HG02623 (cell line): ENCODE measurements around the gene PNKP.

Source experiments
- ATAC-seq: cut with Tn5 transposase; IDR thresholded peaks from one replicate; pipeline ENCODE4 v1.9.1; 2021; ENCODE audit warnings: moderate library complexity; ENCODE audit not compliant: unreplicated experiment

PNKP gene

DNA sequence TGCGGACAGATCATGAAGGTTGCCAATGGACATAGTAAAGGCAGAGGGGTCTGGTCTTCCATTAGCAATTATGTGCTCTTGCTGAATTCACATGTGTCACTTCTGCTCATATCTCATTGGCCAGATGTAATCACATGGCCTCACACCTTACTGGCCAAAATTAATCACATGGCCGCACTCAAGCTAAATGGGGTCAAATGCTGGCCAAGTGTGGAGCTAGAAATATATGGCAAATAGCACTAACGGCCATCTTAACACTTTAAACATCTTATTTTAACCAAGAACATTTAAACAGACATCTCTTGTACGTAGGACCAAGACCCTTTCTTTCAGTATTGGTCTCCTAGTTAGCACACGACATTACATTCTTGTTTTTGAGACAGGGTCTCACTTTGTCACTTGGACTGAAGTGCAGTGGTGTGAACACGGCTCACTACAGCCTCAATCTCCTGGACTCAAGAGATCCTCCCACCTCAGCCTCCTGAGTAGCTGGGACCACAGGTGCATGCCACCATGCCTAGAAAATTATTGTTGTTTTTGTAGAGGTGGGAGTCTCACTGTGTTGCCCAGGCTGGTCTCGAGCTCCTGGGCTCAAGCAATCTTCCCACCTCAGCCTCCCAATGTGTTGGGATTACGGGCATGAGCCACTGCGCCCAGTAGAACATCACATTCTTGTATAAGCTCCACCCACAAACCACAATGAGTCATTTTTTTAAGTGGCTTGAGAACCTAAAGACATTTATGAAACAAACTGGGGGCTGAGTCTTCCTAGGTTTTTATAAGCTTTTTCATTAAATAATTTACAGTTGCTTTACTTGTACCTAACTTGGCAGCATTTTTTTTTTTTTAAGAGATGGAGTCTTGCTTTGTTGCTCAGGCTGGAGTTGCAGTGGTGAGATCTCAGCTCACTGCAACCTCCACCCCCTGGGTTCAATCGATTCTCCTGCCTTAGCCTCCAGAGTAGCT lies 19.4 kb downstream of the PNKP start:
- no peak for ATAC-seq

DNA sequence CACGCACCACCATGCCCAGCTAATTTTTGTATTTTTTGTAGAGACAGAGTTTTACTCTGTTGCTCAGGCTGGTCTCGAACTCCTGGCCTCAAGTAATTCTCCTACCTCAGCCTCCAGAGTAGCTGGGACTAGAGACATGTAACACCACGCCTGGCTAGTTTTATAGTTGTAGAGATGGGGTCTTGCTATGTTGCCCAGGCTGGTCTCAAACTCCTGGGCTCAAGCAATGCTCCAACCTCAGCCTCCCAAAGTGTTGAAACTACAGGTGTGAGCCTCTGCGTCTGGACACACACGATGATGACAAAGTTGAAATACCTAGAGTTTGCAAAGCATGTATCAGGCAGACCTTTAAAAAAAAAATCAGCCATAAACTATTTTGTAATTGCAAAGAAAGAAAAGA lies 21.0 kb downstream of the PNKP start:
- no peak for ATAC-seq

DNA sequence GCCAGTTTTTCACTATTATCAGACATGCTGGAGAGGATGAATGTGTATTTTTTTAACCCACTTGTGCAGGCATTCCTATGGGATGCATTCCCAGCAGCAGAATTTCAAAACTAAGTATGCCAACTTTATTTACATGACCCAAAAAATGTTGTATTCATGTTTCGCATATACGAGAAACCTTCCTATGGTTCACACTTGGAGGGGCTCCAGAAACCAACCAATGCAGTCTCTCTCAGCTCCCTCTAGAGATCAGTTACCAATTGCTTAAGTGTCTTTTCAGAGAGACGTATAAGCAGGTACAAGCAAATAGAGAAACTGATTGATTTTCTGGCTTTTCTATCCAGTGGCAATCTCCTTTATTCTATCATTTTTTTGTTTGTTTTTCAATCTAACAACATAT lies 22.0 kb downstream of the PNKP start:
- ATAC-seq, result no peak

DNA sequence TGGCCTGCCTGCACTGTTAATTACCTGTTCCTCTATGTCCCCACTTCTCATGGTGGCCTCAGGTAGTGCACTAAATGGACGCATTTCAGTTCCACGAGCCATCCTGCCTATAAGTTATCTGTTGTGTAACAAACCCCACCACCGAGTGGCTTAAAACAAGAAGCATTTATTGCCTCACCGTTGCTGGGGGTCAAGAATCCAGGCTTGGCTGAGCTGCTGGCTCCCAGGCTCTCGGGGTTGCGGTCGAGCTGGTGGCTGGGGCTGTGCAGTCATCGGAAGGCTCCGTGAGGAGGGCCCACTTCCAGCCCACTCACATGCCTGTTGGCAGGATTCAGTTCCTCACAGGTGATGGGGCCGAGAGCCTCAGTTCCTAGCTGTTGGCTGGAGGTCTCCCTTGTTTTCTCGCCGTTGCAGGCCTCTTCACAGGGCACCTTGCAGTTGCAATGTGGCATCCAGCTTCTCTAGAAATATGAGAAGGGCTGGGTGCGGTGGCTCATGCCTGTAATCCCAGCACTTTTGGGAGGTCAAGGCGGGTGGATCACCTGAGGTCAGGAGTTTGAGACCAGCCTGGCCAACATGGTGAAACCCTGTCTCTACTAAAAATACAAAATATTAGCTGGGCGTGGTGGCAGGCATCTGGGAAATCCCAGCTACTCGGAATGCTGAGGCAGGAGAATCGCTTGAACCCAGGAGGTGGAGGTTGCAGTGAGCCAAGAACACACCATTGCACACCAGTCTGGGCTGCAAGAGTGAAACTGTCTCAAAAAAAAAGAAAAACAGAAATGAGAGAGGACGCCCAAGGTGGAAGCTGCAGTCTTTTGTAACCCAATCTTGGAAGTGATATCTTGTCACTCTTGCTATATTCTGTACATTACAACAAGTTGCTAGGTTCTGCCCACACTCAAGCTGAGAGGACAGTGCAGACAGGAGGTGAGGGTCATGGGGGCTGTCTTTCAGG lies 23.0 kb downstream of the PNKP start:
- ATAC-seq, result no peak

DNA sequence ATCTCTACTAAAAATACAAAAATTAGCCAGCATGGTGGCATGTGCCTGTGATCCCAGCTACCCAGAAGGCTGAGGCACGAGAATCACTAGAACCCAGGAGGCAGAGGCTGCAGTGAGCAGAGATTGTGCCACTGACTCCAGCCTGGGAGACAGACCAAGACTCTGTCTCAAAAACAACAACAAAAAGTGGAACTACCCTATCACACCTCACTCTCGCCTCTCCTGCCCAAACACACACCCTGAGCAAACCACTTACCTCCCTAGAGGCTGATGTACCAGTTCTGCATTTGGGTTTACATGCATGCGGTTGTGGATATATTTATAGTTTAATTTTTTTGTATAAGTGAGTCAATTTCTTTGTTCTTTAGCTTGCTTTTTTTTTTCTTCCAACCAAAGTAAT lies 24.1 kb downstream of the PNKP start:
- no peak for ATAC-seq

DNA sequence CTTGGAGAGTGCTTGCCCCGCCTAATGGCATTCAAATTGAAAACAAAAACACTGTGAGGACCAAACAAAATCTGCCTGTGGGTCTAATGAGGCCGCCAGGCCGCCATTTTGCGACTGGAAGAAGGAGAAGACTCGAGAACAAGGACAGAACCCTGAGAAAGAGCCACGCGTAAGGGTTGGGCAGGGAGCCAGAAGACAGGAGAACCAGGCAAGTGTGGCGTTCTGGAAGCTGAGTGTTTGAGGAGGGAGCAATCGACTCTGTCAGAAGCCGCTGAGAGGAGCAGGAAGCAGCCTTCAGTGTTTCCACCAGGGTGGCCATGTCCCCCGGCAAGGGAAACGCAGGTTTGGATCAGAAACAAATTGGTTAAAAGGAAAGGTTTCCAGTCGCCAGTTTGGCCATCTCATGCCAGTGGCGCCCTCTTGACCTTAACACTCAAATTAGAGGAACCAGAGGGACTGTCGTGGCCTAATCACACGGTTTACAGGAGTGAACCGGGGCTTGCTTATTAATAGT lies 26.6 kb downstream of the PNKP start:
- no peak for ATAC-seq

DNA sequence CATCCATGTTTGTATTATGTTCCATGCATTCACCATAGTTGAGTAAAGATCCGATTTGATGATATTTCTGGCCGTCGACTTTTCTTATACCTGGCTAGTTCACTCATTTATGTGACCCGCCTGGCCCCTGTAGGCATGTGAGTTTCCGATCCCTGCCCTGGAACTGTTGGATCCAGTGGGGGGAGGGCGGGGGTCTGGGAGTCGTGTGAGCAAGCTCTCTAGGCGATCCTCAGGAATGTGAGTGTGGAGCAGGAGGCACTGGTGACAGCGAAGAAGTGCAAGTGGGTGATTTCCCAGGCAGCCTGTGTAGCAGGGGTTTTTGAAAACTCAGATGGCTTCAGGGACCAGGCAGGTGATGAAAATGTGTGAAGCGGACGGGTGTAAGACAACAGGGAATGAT lies 27.1 kb downstream of the PNKP start:
- no peak for ATAC-seq

DNA sequence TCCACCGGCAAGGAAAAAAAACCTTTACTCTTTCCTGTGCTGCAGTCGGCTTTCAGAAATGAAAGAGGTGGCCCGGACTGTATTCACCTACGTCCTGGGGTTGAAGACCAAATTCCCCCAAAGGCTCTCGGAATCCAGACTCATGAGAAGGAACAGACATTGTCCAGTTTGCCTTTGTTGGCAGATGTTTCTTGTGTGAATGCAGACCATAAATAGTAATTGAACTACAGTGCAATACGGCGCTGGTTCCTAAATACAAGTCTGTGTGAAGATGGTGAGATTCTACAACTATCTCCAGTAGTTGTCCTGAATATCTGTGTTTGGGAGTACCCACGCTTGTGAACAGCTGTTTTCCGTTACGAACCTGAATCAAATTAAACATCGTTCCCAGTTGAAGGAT lies 27.7 kb downstream of the PNKP start:
- no peak for ATAC-seq

DNA sequence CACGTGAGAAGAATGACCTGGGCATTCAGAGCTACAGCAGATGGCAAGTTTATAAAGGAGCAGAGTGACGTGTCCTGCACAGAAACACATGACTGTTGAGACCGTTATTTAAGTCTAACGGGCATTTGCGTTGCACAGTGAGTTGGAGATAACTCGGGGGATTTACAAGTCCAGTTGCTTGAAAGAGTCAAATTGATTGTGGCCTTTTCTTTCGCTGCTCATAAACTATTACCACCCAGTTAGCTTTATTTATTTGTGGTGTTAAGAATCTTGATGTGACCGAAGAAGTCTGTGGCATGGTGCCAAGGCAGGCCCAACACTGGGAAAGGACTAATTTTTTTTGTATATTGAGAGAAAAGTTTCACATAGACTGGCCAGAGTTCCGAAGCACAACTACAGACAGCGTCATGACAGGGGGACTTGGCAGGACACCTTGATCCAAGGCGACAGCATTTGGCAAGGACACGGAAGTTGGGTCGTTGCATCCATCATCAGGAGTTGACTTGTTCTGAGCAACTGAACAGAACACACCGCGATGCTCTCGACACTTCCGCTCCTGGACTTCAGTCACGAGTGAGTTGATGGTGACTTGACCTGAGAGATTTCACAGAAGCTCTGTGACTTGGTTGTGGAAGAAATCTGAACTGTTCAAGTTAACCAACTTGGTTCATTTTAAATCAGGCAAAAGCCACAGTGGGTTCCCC lies 28.3 kb downstream of the PNKP start:
- ATAC-seq, result no peak

DNA sequence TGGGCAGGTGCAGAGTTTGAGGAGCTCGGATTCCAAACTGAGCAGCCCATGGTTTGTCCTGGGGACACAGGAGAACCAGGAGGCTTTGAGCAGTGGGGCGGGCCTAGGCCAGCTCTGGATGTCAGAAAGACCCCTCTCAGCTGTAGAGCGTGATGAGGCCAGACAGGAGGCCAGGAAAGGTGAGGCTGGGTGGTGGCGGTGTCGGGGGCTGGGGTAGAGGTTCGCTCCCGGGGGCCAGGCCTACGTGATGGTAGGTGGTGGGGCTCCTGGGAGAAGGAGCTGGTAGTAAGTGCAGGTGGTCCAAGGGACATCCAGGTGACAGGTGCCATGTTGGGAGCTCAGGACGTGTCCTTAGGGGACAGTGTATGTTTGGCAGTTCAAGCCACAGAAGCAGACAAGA lies 30.0 kb downstream of the PNKP start:
- no peak for ATAC-seq

DNA sequence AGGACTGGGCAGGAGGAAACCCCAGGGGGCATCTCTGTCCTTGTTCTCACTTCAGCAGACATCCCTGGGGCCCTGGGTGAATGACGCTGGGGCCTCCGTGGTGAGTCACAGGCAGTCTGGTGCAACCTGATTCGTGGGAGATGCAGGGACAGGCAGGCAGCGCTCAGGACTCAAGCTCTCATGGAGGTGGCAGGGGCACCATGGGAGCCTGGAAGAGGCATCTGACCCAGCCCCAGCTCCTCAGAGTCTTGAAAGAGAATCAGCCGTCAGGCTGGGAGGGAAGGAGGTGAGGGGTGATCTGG lies 30.4 kb downstream of the PNKP start:
- ATAC-seq, result no peak

DNA sequence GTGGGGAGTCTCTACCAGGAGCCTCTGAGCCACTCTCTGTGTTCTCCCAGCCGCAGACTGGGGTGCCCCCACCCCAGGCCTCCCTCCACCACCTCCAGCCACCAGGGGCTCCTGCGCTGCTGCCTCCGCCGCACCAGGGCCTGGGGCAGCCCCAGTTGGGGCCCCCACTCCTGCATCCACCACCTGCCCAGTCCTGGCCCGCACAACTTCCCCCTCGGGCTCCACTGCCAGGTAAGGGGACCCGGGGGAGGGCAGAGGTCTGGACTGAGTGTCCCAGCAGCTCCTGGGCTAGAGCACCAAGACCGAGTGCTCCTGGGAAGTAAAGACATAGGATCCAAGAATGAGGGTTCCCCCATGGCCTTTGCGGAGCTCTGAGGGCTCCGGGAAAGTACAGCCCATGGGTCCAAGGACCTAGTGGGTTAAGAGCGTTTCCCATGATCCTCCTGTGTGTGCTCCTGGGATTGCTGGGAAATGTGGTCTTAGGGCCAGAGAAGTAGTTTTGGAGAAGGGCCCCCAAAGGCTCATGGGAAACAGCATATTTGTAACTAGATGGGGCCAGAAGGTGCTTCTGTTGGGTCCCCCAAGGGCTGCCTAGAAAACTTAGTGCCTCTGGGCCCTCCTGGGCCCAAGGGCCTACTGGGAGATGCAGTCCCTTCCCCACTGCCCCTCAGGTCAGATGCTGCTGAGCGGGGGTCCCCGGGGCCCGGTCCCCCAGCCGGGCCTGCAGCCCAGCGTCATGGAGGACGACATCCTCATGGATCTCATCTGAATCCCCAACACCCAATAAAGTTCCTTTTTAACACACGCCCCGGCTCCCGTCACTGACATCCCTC lies 31.0 kb downstream of the PNKP start:
- no peak for ATAC-seq

DNA sequence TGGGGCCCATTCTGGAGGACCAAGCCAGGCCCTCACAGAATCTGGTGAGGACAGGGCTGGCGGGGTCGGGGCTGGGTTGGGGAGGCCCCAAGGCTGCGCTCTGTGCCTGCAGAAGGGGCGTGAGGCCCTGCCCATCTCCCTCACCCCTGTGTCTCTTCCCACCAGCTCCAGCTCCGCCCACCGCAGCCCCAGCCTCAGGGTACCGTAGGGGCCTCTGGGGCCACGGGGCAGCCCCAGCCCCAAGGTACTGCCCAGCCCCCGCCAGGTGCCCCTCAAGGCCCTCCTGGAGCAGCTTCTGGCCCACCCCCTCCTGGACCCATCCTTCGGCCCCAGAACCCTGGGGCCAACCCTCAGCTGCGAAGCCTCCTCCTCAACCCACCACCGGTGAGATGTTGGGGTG lies 31.8 kb downstream of the PNKP start:
- ATAC-seq, result no peak

DNA sequence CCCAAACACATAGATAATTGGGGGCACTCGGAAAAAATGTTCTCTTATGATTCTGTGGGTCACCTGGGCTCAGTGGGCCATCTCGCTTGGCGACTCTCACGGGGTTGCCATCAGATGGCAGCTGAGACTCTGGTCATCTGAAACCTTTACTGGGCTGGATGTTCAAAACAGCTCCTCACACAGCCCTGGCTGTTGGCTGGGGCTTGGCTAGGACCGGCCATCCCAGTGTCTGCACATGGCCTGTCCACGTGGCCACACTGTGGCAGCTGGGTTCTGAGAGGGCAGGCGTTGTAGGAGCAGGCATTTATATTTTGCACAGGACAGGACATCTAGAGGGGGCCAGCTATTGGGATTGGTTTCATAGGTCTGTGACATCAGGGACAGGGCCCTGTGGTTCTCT lies 33.8 kb downstream of the PNKP start:
- no peak for ATAC-seq

DNA sequence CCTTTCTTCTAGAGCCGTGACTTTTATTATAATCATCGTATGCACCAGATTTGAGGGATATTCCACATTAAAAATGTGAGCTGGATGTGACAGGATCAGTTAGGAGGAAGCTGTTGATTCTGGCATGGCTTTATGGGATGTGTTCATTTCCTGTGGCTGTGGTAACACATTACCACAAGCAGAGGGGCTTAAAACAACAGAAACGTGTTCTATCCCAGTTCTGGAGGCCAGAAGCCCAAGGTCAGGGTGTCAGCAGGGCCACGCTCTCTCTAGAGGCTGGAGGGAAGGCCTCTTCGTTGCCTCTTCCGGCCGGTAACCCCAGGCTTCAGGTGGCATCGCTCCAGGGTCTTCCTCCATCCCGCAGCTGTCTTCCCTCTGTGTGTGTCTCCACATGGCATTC lies 34.8 kb downstream of the PNKP start:
- no peak for ATAC-seq

DNA sequence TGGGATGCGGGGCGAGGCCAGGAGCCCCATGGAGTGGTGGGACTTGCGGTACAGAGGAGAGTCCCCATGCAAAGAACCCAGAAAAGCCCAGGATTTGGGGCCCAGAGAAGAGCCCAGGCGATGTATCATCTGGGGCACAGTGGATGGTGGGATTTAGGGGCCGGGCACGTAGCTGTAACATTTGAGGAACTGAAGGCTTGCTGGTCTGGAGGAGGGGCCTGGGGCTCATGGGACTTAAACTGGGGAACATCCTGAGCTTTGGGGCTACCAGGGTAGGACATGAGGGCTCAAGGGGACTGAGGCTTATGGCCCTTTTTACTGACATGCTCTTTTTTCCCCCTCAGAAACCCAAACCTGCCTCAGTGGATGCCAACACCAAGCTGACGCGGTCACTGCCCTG lies 35.8 kb downstream of the PNKP start:
- ATAC-seq, result no peak

DNA sequence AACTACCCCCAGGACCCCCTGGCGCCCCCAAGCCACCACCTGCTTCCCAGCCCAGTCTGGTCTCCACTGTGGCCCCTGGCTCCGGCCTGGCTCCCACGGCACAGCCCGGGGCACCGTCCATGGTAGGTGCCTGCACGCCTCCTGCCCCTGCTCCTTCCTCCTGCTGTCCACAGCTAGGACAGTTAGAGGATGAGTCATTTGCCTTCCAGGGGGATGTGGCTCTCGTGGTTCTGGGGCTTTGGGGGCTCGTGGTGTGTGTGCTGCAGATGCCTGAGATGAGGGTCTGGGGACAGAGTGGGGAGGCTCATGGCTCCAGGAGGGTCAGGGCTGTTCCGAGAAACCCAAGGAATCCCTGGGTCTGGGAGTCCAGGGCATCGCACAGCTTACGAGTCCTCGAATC lies 36.6 kb downstream of the PNKP start:
- ATAC-seq, result no peak

DNA sequence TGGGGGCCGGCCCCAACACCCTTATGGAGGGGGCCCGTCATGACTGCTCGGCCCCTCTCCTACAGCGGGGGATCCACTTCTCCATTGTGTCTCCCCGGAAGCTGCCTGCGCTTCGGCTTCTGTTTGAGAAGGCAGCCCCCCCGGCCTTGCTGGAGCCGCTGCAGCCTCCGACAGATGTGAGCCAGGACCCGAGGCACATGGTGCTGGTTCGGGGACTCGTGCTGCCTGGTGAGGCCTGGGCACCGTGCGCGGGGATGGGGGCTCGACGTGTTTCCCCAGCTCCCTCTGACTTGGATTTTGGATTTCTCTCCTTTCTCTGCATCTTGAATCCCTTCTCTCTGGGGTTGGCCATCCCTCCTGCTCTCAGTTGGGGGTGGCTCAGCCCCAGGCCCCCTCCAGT lies 37.7 kb downstream of the PNKP start:
- no peak for ATAC-seq

DNA sequence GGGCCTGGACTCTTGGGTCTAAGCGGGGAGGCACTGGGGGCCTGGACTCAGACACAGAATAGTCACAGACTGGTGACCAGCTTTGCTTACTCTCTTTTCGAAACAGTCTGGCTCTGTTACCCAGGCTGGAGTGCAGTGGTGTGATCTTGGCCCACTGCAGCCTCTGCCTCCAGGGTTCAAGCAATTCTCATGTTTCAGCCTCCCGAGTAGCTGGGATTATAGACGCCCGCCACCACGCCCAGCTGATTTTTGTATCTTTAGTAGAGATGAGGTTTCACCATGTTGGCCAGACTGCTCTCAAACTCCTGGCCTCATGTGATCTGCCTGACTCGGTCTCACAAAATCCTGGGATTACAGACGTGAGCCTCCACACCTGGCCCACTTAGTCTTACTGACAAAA lies 38.2 kb downstream of the PNKP start:
- ATAC-seq, result no peak

DNA sequence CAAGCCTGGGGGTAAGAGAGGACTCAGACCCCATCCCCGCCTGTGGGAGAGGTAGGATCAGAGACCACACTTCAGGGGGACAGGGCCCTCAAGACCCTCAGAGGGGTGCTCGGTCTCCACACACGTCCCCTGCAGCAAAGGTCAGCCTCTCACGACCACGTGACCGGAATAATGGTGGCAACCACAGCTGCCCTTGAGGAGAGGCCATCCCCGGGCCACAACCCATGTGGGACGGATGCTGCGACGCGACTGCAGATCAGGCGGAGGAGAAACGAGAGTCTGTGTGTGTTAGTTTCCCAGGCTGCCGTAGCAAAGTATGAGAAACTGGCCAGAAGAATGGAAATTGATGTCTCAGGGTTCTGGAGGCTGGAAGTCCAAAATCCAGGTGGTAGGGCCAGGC lies 40.3 kb downstream of the PNKP start:
- ATAC-seq, result no peak
